Progenitor cell of endocrine pancreas (in vitro differentiated cells): ENCODE data around the gene ARHGAP19. TPM values are rescaled to one million over a fixed set of nuclear protein-coding genes. Genes with fewer than 3 reads are reported as not detected.

Source experiments
- DNase-seq: peaks from one replicate; pipeline ENCODE4 v3.0.0; 2021; ENCODE audit warnings: low spot score; ENCODE audit not compliant: unreplicated experiment
- H3K27ac Mint-ChIP-seq: 2 replicates; pipeline ENCODE4 v1.8.0; 2021; ENCODE audit warnings: mild to moderate bottlenecking, moderate library complexity, mixed read lengths
- H3K27me3 Mint-ChIP-seq: 2 replicates; pipeline ENCODE4 v1.8.0; 2021; ENCODE audit warnings: mixed read lengths
- H3K36me3 Mint-ChIP-seq: 2 replicates; pipeline ENCODE4 v1.8.0; 2022; ENCODE audit warnings: mixed read lengths; ENCODE audit not compliant: insufficient read depth
- H3K4me1 Mint-ChIP-seq: 2 replicates; pipeline ENCODE4 v1.8.0; 2021; ENCODE audit warnings: low read depth, mixed read lengths
- H3K4me3 Mint-ChIP-seq: 2 replicates; pipeline ENCODE4 v1.8.0; 2021; ENCODE audit warnings: low read depth, mild to moderate bottlenecking, moderate library complexity, mixed read lengths
- H3K9me3 Mint-ChIP-seq: 2 replicates; pipeline ENCODE4 v1.8.0; 2021; ENCODE audit warnings: low read depth, mixed read lengths
- total RNA-seq: library from RNA; stranded (reverse); gene quantifications from 2 replicates; pipeline ENCODE4 v1.2.1, GENCODE V29; 2021
- TF ChIP-seq, protein P1 (sequence below): fragments of 200-600 bp; sonication (generic); IDR thresholded peaks from one replicate; pipeline ENCODE4 v1.5.0; 2021; ENCODE audit warnings: antibody characterized with exemption, mild to moderate bottlenecking; ENCODE audit not compliant: unreplicated experiment

The ARHGAP19 gene
- total RNA-seq, 1 donor from 2014 or later = 21.1 TPM

DNA sequence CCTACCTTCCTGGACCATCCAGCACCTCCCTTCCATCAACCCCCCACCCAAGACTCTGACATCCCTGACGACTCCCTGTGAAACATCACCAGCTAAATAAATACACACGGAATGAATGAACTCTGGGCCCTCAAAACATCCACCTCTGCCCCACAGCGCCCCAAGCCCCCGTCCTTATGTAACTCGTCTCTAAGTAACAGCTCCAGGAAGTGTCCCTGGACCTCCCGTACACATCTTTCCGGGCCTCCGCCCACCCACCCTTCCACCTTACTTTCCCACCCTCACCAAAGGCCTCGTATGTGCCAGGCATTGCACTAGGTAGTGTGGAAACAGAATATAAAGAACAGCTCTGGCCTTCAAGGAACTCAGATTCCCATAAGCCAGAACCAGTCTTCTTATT lies 79.0 kb downstream of the ARHGAP19 start:
- Mint-ChIP-seq H3K27ac (no peak overlapping the region), H3K36me3 (no peaks in the 10 kb centered on the region), H3K9me3 (no peaks in the 10 kb centered on the region), H3K4me1 (peaks cover 3% of the 10 kb centered on the region), H3K4me3 (no peak overlapping the region), H3K27me3 (no peaks in the 10 kb centered on the region)
- TF ChIP-seq, protein P1, sequence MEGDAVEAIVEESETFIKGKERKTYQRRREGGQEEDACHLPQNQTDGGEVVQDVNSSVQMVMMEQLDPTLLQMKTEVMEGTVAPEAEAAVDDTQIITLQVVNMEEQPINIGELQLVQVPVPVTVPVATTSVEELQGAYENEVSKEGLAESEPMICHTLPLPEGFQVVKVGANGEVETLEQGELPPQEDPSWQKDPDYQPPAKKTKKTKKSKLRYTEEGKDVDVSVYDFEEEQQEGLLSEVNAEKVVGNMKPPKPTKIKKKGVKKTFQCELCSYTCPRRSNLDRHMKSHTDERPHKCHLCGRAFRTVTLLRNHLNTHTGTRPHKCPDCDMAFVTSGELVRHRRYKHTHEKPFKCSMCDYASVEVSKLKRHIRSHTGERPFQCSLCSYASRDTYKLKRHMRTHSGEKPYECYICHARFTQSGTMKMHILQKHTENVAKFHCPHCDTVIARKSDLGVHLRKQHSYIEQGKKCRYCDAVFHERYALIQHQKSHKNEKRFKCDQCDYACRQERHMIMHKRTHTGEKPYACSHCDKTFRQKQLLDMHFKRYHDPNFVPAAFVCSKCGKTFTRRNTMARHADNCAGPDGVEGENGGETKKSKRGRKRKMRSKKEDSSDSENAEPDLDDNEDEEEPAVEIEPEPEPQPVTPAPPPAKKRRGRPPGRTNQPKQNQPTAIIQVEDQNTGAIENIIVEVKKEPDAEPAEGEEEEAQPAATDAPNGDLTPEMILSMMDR = no peak
- no peak for DNase-seq

- Mint-ChIP-seq H3K27me3 (peaks cover 2% of the 10 kb centered on the region), H3K36me3 (no peaks in the 10 kb centered on the region), H3K4me3 (no peak overlapping the region), H3K9me3 (no peaks in the 10 kb centered on the region), H3K4me1 (peaks cover 3% of the 10 kb centered on the region), H3K27ac (no peak overlapping the region)
- no peak for DNase-seq
- TF ChIP-seq, protein P1 = no peak
These were observed 81.2 kb downstream of the ARHGAP19 start for GRCh38 chr10:97211229-97211628.

- TF ChIP-seq, protein P1 = peak; percentile 99
- Mint-ChIP-seq H3K36me3 (no peaks in the 10 kb centered on the region), H3K9me3 (no peaks in the 10 kb centered on the region), H3K4me3 (no peak overlapping the region), H3K27ac (no peak overlapping the region), H3K4me1 (peaks cover 3% of the 10 kb centered on the region), H3K27me3 (peaks cover 2% of the 10 kb centered on the region)
- DNase-seq = peak; percentile 80
These were observed 81.9 kb downstream of the ARHGAP19 start for GRCh38 chr10:97210543-97210960.

- no peak overlapping the region for H3K27ac Mint-ChIP-seq
- no peak for DNase-seq
- H3K4me3 Mint-ChIP-seq = no peak overlapping the region
- TF ChIP-seq, protein P1 = no peak
- H3K9me3 Mint-ChIP-seq = no peaks in the 10 kb centered on the region
- H3K36me3 Mint-ChIP-seq = no peaks in the 10 kb centered on the region
- H3K4me1 Mint-ChIP-seq = peaks cover 3% of the 10 kb centered on the region
- H3K27me3 Mint-ChIP-seq = peaks cover 2% of the 10 kb centered on the region
These were observed 84.6 kb downstream of the ARHGAP19 start for GRCh38 chr10:97207756-97208346.

GRCh38 chr10:97207131-97207530 lies 85.3 kb downstream of the ARHGAP19 start:
- Mint-ChIP-seq H3K9me3 (no peaks in the 10 kb centered on the region), H3K36me3 (no peaks in the 10 kb centered on the region), H3K27me3 (peaks cover 2% of the 10 kb centered on the region), H3K4me3 (no peak overlapping the region), H3K27ac (no peak overlapping the region), H3K4me1 (peaks cover 3% of the 10 kb centered on the region)
- no peak for DNase-seq
- TF ChIP-seq, protein P1 = no peak
